Measurements from ENCODE around the gene NLRP10. TPM values are rescaled to one million over a fixed set of nuclear protein-coding genes. Genes with fewer than 3 reads are reported as not detected.

NLRP10 gene
- polyA plus RNA-seq (2011; rRNA removed) (2.4 and 2.8 TPM in 2 replicates), polyA minus RNA-seq (2011; rRNA and poly(A)+ RNA removed) (10.9 and 15.8 TPM in 2 replicates)

- DNase-seq (ENCODE audit: low read depth, low spot score), result peak; percentile 67
- Histone ChIP-seq H3K27me3 (ENCODE audit: control insufficient read depth, insufficient read depth, low read length) (no peaks in the 10 kb centered on the region), H3K4me3 (ENCODE audit: low read depth, low read length) (peak within 1 kb of the TSS; percentile 17; the same call in 1 of the 2 replicates), H3K27ac (ENCODE audit: low read depth, low read length) (peak within 1 kb of the TSS; percentile 98), H3K9me3 (ENCODE audit: control insufficient read depth, insufficient read depth, low read length) (peaks cover 12% of the 10 kb centered on the region)
- TF ChIP-seq CTCF (IDR thresholded peaks at IDR 0.05; ENCODE audit: low read depth, low read length), result no peak
- ChIA-PET CTCF (interaction anchor here (1.0 to 3.4 kb wide), 5 partner anchors 21 to 134 kb away, joined by 3 to 27 read pairs (median 5); partner anchors contain the start of gene EIF3F), POLR2A (interaction anchor here (1.1 to 2.3 kb wide), 2 partner anchors 12 to 22 kb away, joined by 5 to 24 read pairs; partner anchors contain the start of gene EIF3F)
Observed at GRCh38 chr11:7965386-7965785, at the start of gene NLRP10. TSS of gene NLRP10 (minus strand) at chr11:7965447. CDS start at chr11:7963495, 1,952 bp downstream.

- no peak for TF ChIP-seq CTCF (IDR thresholded peaks at IDR 0.05; ENCODE audit: low read depth, low read length)
- H3K9me3 ChIP-seq (ENCODE audit: control insufficient read depth, insufficient read depth, low read length), result no peaks in the 10 kb centered on the region
- CTCF ChIA-PET, result interaction anchor here (4.8 to 6.3 kb wide), 3 partner anchors 19 to 85 kb away, joined by 29 to 66 read pairs (median 47); no protein-coding TSS in a partner anchor
- no peak for DNase-seq (ENCODE audit: low read depth, low spot score)
- H3K4me3 ChIP-seq (ENCODE audit: low read depth, low read length), result no peak overlapping the region
- H3K27ac ChIP-seq (ENCODE audit: low read depth, low read length), result no peak overlapping the region
- H3K27me3 ChIP-seq (ENCODE audit: control insufficient read depth, insufficient read depth, low read length), result peaks cover 4% of the 10 kb centered on the region
- POLR2A ChIA-PET, result no interaction called here
Observed at GRCh38 chr11:8013833-8014232, 48.6 kb upstream of the NLRP10 start.

GRCh38 chr11:8011981-8012444, 46.8 kb upstream of the NLRP10 start:
- no peaks in the 10 kb centered on the region for H3K9me3 ChIP-seq (ENCODE audit: control insufficient read depth, insufficient read depth, low read length)
- CTCF ChIA-PET, result interaction anchor here (1.2 to 11.9 kb wide), 4 partner anchors 22 to 83 kb away, joined by 3 to 992 read pairs (median 17); partner anchors contain the start of gene EIF3F
- no peak for TF ChIP-seq CTCF (IDR thresholded peaks at IDR 0.05; ENCODE audit: low read depth, low read length)

GRCh38 chr11:8011371-8011770, 46.1 kb upstream of the NLRP10 start:
- Histone ChIP-seq H3K27me3 (ENCODE audit: control insufficient read depth, insufficient read depth, low read length) (peaks cover 7% of the 10 kb centered on the region), H3K9me3 (ENCODE audit: control insufficient read depth, insufficient read depth, low read length) (no peaks in the 10 kb centered on the region), H3K27ac (ENCODE audit: low read depth, low read length) (peak overlapping the region; percentile 31), H3K4me3 (ENCODE audit: low read depth, low read length) (no peak overlapping the region)
- TF ChIP-seq CTCF (IDR thresholded peaks at IDR 0.05; ENCODE audit: low read depth, low read length), result no peak
- POLR2A ChIA-PET, result interaction anchor here (1.2 kb wide), 1 partner anchor 11 kb away, joined by 3 read pairs; no protein-coding TSS in a partner anchor
- DNase-seq (ENCODE audit: low read depth, low spot score), result no peak
- CTCF ChIA-PET, result interaction anchor here (2.0 to 11.9 kb wide), 3 partner anchors 23 to 84 kb away, joined by 6 to 992 read pairs (median 28); partner anchors contain the start of gene EIF3F

More at GRCh38 chr11:8011981-8012444, 46.8 kb upstream of the NLRP10 start:
- peak; percentile 69 for DNase-seq (ENCODE audit: low read depth, low spot score)
- no peak overlapping the region for H3K4me3 ChIP-seq (ENCODE audit: low read depth, low read length)
- POLR2A ChIA-PET, result interaction anchor here (0.6 to 1.2 kb wide), 2 partner anchors 9 to 11 kb away, joined by 3 to 5 read pairs; no protein-coding TSS in a partner anchor
- H3K27me3 ChIP-seq (ENCODE audit: control insufficient read depth, insufficient read depth, low read length), result peaks cover 7% of the 10 kb centered on the region
- H3K27ac ChIP-seq (ENCODE audit: low read depth, low read length), result peak overlapping the region; percentile 31

GRCh38 chr11:8009856-8010255, 44.6 kb upstream of the NLRP10 start:
- ChIA-PET CTCF (interaction anchor here (5.1 to 11.9 kb wide), 2 partner anchors 24 to 86 kb away, joined by 28 to 992 read pairs; no protein-coding TSS in a partner anchor), POLR2A (no interaction called here)
- TF ChIP-seq CTCF (IDR thresholded peaks at IDR 0.05; ENCODE audit: low read depth, low read length), result no peak

More at GRCh38 chr11:8009856-8010255, 44.6 kb upstream of the NLRP10 start:
- Histone ChIP-seq H3K27ac (ENCODE audit: low read depth, low read length) (no peak overlapping the region), H3K9me3 (ENCODE audit: control insufficient read depth, insufficient read depth, low read length) (no peaks in the 10 kb centered on the region), H3K27me3 (ENCODE audit: control insufficient read depth, insufficient read depth, low read length) (peaks cover 7% of the 10 kb centered on the region), H3K4me3 (ENCODE audit: low read depth, low read length) (no peak overlapping the region)
- DNase-seq (ENCODE audit: low read depth, low spot score), result no peak
